Activated CD4-positive, alpha-beta T cell treated with anti-CD3 and anti-CD28 coated beads, Interleukin-2, amount 50 U/mL, for 48 hours (primary cell): ENCODE data around the gene NABP1.
"Not testable (repeated sequence)": the region's sequence is repeated elsewhere in the genome, so short reads cannot be mapped to it uniquely, and the experiment has no call there.

Source experiments
- DNase-seq, 2 experiments: peaks; one replicate each; pipeline ENCODE4 v3.0.0-alpha.2; 2020

Gene NABP1

GRCh38 chr2:191677646-191678436 lies at the start of gene NABP1:
TSS of gene NABP1 (plus strand) at chr2:191678136. CDS start at chr2:191678615, 479 bp downstream.
- DNase-seq: peak; percentile 98

GRCh38 chr2:191629001-191629453 lies 48.9 kb upstream of the NABP1 start:
- no peak for DNase-seq

- no peak for DNase-seq
These were observed 47.8 kb upstream of the NABP1 start for GRCh38 chr2:191629976-191630712.

- no peak for DNase-seq
These were observed 46.2 kb upstream of the NABP1 start for GRCh38 chr2:191631754-191632153.

GRCh38 chr2:191632426-191632825 lies 45.5 kb upstream of the NABP1 start:
- DNase-seq: no peak

GRCh38 chr2:191634791-191635190 lies 43.1 kb upstream of the NABP1 start:
- DNase-seq: no peak

GRCh38 chr2:191635333-191636234 lies 42.4 kb upstream of the NABP1 start:
- DNase-seq: no peak

GRCh38 chr2:191636235-191636543 lies 41.7 kb upstream of the NABP1 start:
- no peak for DNase-seq

GRCh38 chr2:191636586-191636985 lies 41.4 kb upstream of the NABP1 start:
- DNase-seq: no peak

- DNase-seq: no peak
These were observed 40.5 kb upstream of the NABP1 start for GRCh38 chr2:191637182-191638078.

GRCh38 chr2:191638079-191638801 lies 39.7 kb upstream of the NABP1 start:
- DNase-seq: no peak

GRCh38 chr2:191638802-191639172 lies 39.1 kb upstream of the NABP1 start:
- DNase-seq: no peak

- DNase-seq: no peak
These were observed 36.3 kb upstream of the NABP1 start for GRCh38 chr2:191641609-191642008.

- DNase-seq: no peak
These were observed 35.4 kb upstream of the NABP1 start for GRCh38 chr2:191642541-191642940.

GRCh38 chr2:191643429-191643828 lies 34.5 kb upstream of the NABP1 start:
- no peak for DNase-seq

GRCh38 chr2:191644613-191645012 lies 33.3 kb upstream of the NABP1 start:
- not testable (repeated sequence) for DNase-seq

- no peak for DNase-seq
These were observed 32.9 kb upstream of the NABP1 start for GRCh38 chr2:191645032-191645431.

GRCh38 chr2:191645434-191646162 lies 32.3 kb upstream of the NABP1 start:
- DNase-seq: no peak

- DNase-seq: no peak
These were observed 31.6 kb upstream of the NABP1 start for GRCh38 chr2:191646163-191646902.

- DNase-seq: no peak
These were observed 28.4 kb upstream of the NABP1 start for GRCh38 chr2:191649519-191649918.
